Measurements from ENCODE around the gene FXYD5.

DNA sequence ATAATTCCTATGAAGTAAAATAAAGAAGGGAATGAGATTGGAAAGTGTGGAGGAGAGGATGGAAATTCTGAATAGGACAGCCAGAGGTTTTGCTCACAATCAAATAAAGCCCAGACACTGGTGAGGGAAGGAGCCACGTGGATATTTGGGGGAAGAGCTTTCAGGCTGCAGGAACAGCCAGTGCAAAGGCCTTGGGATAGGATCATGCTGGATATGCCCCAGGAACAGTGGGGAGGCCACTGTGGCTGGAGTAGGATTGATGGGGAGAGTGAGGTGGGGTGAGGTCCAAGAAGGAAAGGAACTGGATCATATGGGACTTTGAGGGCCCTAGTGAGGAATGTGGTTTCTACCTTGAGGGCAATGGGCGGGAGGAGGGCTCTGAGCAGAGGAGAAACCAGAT lies 4.1 kb upstream of the FXYD5 start:
- TF ChIP-seq GATA3 (IDR thresholded peaks at IDR 0.05; ENCODE audit: low read depth, low read length) (no peak), GATA2 (IDR thresholded peaks at IDR 0.05; ENCODE audit: low read depth, low read length) (no peak)

All from SH-SY5Y (cell line).